GM21367 (cell line): ENCODE results near the gene VSTM4.

ENCODE experiments used
- ATAC-seq: cut with Tn5 transposase; IDR thresholded peaks from one replicate; pipeline ENCODE4 v1.9.1; 2021; ENCODE audit not compliant: unreplicated experiment

Gene VSTM4

GRCh38 chr10:49093922-49094321 lies 21.4 kb downstream of the VSTM4 start:
- no peak for ATAC-seq

DNA sequence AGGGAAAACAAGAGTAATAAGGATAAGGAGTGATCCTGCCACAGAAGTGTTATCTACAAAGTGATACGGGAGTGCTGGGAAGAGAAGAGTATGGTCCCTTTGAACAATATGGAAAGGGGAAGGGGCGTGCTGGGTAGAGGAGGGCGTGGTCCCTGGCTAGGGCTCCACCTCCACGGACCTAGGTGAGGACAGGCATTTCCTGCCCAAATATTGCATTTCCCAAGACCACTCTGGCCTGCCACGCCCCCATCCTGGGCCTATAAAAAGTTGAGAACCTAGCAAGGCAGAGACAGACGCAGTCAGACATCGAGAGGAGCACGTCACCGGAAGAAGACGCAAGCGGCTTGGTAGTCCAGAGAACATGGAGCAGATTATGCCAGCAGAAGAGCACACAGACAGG lies 22.8 kb downstream of the VSTM4 start:
- ATAC-seq = no peak

DNA sequence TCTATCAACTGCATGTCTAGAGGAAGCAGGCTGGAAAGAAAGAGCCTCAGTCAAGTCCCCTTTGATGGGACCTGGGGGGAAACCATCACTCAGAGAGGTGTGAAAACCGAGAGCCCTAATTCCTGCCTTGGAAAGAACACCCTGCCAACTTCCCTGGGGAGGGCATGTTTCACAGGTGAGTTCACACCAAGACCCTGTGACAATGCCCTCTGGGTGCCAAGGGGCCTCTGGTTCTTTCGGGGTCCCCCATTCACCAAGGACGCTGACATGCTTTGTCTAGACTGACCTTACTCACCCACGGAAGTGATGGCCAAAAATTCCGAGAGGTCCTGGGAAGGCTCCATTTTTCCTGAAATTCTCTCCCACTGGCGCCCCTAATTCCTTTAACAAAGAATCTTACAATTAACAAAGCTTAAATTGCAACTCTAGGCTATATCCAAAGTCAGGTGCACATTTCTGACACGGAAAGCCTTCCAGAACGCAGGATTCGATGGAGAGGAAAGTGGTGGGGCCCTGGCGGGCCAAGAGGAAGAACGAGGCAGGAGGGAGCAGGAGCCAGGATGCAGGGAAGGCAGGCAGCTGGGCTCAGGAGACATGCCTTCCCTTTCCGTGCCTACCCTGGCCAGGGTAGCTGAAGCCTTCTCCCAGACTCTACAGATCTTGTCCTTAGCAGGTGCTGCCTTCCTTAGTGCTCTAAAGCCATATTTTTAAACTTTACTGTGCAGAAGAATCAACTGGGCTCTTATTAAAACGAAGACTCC lies 23.7 kb downstream of the VSTM4 start:
- ATAC-seq = no peak

DNA sequence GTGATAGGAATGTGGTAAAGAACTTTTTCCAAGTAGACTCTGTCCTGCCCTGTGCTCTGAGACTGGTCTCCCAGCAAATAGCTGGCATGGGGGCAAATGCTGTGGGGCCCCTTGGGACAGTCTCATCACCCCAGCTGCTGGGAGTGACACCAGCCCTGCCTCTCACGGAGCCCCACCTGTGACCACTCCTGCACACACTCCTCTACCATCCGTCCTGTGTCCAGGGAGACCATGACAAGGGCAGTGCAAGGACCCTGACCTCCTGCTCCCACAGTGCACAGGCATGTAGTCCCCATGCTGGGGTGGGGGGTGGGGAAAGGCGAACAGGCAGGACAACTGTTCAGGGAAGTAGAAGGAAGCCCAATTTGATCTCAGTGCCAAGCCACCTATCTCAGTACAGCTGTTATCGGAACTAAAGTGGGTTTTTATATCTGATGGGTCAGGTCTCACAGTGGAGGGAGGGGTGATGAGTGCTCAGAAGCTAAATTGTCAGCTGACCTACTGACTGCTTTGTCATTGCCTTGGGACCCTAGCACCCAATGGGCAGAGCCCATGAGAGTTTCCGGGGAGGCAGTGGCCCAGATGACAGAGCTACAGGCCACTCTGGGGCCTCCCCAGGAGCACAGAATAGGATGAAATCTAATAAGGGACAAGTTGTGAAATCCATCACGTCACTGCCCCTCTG lies 24.5 kb downstream of the VSTM4 start:
- no peak for ATAC-seq

- no peak for ATAC-seq
Observed at GRCh38 chr10:49090189-49090575, 25.1 kb downstream of the VSTM4 start.

DNA sequence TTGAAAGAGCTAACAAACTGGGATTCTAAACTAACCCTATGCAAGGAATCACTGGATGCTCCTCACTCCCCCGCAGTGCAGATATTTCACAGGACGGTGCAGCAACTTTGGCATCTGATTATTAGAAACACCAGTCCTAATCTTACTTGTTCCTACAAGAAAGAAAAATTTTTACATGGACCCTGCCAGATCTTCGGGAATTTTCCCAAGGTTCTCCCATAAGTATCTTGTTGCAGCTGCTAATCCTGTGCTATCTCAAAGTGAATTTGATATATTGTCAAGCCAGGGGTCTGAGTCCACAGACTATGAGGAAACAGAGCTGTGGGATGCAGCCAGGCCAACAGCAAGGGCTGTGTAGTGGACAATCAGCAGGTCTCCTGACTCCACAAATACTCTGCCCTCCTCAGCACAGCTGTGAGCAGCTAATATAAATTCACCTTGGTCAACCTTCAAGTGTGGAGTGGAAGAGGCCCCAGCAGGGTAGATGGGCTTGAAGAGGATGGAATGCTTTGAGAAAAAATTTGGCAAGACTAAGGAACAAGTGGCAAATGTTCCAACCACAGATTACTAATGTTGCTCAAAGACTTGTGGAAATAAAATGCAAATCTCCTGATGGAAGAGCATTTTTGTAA lies 25.6 kb downstream of the VSTM4 start:
- no peak for ATAC-seq

DNA sequence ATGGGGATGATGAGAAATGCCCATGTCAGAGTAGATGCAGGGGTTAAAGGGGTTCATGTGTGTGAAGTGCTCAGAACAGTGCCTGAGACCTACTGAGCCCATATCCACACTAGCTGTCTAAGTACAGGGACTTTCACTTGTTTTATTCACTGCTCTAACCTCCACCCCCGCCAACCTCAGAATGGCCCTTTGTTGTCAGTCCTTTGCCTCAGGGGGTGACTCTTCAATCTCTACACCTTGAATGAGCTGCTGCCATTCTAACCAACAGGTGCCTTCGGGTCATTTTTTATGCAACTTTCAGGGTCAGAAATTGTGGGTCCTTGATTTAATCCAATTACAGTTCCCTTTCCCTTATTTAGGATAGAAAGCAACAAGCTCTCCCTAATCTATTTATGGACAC lies 26.2 kb downstream of the VSTM4 start:
- no peak for ATAC-seq

DNA sequence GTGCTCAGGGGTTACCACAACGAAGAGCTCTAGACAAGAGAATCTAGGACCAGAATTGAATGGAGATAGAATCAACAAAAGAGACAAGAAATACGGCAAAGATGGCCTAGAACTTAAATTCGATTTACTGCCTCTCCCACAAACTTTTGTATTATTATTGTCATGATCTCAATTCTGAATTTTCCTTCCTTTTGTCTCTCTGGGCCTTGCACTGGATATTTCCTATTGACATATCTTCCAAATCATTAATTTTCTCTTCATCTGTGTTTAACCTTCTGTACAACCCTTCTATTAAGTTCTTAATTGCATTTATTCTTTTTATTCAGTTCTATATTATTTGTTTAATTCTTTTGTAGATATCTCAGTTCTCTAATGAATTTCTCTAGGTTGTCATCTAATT lies 28.4 kb downstream of the VSTM4 start:
- ATAC-seq = no peak

DNA sequence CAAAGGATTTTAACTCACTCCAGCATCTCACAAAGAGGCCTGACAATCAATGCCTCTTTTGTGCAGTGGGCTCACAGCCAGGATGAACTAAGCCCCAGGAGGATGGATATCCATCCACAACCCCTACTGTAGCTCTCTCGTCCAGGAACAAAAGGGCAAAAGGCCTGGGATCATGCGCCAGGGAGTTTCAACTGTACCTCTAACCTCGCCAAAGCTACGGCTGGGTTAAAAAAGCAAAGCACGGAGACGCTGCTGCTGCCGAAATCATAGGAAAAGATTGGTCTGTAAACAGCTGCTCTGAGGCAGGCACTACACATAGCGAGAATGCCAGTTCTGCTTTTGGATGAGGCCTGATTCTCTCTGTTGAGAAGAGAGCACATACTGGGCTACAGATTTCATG lies 32.1 kb downstream of the VSTM4 start:
- no peak for ATAC-seq

GRCh38 chr10:49082766-49083165 lies 32.6 kb downstream of the VSTM4 start:
- no peak for ATAC-seq

DNA sequence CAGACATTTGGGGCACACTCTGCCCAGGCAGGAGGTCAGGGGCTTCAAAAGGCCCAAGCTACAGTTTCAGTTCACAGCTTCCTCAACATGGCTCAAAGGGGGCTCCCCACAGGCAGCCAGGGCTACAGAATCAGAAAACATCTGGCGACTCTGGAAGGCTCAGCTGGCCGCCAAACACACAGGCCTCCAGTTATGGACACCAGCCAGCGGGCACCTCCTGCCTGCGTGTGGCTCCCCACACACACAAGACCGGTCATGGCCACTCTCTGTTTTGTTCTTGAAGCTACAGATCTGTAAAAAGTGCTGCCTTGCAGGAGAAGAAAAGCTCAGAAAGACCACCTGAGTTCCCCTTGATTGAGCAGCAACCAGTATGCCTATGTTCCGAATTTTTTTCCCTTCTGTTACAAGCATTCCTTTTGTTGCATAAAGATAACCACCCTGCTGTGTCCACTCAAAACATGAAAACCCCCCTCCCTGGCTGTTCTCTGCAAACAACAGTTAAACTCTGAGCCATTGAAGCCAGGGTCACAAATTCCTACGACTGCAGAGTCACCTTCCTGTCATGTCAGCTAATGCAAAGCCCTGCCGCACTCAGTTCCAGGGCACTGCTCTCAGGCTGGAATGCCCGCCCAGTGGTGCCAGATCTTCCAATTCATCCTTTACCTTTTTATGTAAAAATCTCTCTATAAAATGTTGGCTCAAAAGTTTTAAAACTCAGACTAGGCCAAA lies 33.6 kb downstream of the VSTM4 start:
- no peak for ATAC-seq

DNA sequence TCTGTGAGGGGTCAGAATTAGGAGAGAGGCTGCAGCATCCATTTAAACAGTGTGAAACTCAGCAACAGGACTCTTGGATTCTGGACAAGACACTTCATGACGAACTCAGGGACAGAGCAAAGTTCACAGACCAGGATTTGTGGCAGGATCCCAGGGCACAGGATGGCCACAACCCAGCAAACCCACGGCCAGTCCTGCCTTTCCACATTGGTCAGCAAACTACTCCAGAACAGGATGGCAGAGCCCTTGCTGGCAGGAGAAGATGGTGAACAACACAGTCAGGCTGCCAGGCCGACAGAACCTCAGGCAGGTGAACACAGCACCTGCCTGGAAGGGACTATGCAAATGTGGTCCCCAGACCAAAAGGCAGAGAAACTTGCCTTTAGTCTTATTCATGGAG lies 34.4 kb downstream of the VSTM4 start:
- ATAC-seq = no peak

DNA sequence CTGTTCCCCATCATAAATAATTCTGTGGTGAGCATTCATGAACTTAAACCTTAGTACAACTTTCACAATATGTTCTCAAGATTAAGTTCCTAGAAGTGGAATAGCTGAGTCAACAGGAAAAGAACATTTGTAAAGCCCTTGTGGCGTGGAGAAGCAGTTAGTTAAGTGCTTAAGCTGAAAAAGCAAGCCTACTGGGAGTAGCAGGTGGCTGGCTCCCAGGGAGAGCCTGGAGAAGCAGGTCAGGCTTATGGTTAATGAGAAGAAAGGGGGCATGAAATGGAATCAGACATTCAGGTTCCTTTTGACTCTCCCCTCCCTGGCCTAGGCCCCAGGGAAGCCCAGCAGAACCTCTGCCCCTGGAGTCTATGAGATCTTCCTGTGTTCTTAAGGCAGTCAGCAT lies 35.3 kb downstream of the VSTM4 start:
- no peak for ATAC-seq

DNA sequence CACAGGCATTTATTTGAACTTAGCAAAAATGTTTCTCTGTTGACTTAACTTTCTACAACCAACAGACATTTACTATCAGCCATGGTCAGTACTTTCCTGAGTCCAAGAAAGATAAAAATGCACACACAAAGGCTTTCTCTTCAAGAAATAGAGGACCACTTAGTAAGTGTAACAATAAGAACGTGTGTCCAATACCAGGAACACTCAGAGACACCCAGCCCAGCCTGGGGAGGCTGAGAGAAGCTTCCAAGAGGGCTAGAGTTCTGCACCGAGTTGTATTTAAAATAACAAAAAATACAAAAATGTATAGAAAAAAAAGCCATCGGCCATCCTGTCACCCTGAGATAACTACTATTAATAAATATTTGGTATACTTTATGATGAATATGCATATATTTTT lies 35.8 kb downstream of the VSTM4 start:
- ATAC-seq = no peak

DNA sequence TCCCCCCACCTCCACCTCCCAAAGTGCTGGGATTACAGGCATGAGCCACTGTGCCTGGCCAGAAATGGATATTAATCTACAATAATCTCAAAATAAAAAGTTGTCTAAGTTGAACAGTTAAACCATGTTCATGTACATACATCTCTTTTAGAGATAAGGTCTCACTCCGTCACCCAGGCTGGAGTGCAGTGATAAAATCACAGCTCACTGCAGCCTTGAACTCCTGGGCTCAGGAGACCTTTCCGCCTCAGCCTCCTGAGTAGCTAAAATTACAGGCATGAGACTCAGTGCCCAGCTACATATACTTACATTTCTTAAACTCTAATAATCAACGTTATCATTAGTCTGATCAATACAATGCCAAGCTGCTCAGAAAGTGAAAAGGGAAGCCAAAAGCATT lies 36.2 kb downstream of the VSTM4 start:
- ATAC-seq = no peak

DNA sequence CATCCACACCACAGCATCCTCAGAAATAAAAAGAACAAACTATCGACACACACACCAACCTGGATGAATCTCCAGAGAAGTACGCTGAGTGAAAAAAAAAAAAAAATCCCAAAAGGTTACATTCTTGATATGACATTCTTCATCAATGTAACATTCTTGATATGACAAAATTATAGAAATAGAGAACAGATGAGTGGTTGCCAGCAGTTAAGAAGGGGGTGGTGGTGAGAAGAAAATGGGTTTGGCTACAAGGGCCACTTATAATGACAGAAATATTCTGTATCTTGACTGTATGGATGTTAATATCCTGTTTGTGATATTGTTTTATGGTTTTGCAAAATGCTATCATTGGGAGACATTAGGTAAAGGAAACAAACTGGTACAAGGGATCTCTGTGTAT lies 36.9 kb downstream of the VSTM4 start:
- no peak for ATAC-seq

GRCh38 chr10:49076741-49077521 lies 38.4 kb downstream of the VSTM4 start:
- ATAC-seq = no peak

- no peak for ATAC-seq
Observed at GRCh38 chr10:49076319-49076718, 39.0 kb downstream of the VSTM4 start.

DNA sequence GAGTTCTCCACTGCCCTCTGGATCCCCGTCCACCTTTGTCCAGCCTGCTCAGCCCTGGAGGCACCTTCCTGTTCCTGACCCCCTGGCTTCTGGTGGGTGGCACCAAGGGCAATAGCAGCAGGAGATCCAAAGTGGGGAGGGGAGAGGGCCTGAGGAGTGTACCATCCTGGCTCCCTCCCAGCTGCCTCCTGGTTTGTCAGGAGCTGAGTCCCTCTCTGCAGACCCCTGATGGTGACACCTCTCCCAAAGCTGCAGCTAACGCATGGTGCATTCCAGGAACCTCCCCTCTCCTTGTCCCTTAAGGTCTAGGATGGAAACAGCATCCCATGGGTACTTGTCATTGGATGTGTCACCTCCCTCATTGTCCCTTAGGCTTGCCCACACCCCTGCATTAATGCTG lies 39.6 kb downstream of the VSTM4 start:
- no peak for ATAC-seq

GRCh38 chr10:49074836-49075682 lies 40.3 kb downstream of the VSTM4 start:
- ATAC-seq = no peak
